GM21825 (cell line): ENCODE data around the gene EHD4.
A peak's percentile ranks its signal among the peaks of the same experiment; 100 is the strongest.

Experiments used
- ATAC-seq: cut with Tn5 transposase; IDR thresholded peaks from one replicate; pipeline ENCODE4 v1.9.1; 2021; ENCODE audit warnings: mild to moderate bottlenecking, moderate library complexity; ENCODE audit not compliant: unreplicated experiment

EHD4 gene

DNA sequence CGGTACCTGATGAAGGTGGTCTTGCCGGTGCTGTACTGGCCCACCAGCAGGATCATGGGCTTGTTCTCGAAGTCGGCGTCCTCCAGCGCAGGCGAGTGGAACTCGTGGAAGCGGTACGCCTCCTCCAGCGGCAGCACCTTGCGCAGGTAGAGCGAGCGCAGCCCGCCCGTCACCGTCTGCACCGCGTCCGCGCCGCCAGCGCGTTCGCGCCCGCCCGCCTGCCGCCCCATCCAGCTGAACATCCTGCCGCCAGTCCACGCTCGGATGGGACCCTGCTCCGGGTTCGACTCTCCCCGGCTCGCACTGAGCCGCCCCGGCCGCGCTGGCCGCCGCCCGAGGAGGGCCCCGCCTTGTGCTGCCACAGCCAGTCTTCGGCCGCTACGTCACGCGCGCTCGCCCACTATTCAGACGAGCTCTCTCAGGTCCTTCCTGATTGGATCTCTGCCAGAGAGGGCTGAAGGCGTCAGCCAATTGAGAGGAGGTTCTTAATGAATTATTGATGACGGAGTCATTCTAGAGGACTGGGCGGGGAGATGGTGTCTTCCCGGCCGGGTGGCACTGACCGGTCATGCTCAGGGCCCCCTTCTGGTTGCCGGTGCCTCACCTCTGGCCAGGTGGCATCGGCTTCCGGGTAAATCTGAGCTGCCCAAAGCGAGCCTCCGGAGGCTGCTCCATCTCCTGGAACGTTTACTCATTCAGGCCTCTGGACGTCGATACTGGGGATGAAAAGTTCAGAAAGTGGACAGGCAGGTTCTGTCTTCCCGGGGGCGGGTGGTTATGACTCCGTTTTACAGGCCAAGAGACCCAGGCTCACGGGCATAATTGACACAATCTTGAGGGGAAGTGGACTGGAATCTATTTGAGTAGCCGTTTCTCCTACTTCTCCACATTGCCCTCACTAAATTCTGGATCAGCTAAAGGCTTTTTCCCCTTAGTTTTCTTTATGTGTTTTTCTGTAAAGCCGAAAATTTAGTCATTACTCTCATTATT, at the start of gene EHD4:
TSS of gene EHD4 (minus strand) at position 305 of the 990 bp plus-strand sequence. CDS start at position 242, 63 bp downstream.
- peak; percentile 75 for ATAC-seq

DNA sequence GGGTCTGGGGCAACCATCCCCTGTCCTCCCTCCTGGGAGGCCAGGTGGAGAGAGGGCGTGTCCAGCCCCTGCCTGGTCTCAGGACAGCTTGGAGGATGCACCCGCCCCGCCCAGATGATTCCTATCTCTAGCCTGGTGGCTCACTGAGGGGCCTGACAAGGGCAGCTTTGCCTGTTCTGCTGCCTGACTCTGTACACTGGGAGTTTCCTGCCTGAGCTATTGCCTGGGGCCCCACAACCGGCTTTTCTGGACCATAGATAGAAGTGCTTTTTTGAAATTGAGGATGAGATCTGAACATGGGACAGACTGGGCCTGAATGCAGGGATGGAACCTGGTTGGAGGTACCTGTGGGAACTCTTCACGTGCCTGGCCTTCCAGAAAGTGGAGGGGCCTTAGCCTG, 49.2 kb upstream of the EHD4 start:
- ATAC-seq = no peak

DNA sequence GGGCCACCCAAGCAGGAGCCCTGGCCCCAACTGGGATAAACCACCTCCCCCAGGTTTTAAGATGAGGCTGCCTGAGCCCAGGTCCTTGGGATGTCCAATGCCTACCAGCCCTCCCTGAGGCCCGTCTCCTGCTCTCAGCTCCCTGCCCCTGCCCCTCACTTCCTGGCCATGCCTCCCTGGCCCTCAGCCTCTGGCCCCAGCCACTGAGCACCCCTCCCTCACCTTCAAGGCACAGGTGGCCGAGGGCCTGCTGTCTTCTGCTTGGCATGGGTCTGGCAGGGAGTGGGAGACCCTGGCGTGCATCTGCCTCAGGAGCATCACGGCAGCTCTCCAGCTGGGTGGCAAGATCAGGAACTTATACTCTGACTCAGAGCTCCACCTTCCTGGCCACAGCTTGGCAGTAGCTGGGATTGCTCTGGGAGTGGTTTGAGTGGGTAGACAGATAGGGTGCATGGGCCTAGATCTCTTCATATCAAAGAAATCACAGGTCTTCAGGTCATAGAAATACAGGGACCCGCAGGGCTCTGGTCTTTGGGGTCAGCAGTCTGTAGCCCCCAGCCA, 48.4 kb upstream of the EHD4 start, which contains the start of gene PLA2G4E:
TSS of gene PLA2G4E (minus strand) at position 330 of the 561 bp plus-strand sequence. CDS start at position 318, 12 bp downstream.
- no peak for ATAC-seq

DNA sequence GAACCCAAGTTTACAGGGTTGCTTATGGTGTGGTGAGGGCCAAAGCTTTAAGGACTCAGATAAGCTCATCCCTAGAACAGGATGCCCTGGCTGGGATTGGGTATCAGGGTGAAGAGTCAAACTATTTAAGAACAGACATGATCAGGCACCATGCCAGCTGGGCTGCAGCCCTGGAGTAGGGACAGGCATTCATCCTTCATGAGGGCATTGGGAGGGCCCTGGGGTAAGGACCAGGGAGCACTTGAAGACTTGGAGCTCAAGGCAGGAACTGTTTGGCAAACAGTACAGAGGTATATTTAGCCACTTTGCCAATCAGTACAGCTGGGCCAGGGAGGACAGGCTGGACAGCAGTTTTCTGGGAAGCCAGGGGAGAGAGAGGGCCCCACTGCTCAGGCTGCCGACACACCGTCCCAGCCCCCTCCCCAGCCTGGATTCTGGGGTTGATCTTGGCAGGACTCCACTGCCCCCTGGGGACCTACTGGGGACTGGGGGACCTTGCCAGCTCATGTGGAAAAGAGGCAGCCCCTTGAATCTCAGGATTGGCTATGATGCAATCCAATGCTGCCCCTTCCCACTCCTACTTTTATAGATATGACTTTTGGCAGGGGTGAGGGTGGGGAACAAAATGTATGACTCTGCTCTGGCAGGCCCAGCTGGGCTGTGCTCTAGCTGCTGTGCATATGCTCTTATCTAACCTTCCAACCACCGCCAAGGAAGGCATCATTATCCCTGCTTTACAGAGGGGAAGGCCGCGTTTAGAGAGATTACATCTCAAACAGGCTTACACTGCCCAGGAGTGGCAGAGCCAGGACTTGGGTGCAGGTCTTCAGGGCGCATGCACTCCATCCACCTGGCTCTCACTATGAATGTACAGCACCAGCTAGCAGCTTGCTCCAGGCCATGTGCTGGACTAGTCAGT, 46.2 kb upstream of the EHD4 start:
- ATAC-seq = no peak

DNA sequence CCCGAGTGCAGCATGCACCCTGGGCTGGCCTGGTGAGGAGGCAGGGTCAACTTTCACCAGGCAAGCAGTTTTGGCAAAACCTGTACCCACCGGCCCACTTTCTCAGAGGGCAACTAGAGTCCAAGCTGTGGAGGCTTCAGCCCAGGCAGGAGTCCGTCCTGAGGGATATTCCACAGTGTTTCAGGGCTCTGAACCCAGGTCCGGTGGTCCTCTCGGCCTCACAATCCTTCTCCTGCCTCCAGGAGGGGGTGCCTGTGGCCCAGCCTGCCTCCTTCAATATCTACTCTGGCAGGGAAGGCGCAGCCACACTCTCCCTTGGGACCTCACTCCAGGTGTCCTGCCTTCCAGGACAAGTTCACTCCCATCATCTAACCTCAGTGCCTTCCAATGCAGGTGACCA, 44.6 kb upstream of the EHD4 start:
- no peak for ATAC-seq

DNA sequence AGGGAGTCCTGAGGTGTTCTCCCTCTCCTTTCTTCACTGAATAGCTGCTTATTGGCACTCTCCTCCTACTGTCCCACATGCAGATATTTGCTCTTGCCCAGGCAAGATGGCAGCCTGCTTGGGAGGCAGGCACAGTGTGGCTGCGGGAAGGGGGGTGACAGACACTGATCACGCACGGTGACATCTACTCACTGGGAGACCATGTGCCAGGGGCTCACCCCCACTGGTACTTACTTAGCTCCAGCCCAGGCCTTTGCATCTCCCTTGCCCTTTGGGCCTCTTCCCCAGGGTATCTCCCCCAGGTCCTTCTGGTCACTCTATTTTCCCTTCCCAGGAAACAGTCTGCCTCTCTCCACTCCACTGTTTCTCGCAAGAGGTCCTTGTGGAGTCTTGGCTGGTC, 42.0 kb upstream of the EHD4 start:
- ATAC-seq = no peak

DNA sequence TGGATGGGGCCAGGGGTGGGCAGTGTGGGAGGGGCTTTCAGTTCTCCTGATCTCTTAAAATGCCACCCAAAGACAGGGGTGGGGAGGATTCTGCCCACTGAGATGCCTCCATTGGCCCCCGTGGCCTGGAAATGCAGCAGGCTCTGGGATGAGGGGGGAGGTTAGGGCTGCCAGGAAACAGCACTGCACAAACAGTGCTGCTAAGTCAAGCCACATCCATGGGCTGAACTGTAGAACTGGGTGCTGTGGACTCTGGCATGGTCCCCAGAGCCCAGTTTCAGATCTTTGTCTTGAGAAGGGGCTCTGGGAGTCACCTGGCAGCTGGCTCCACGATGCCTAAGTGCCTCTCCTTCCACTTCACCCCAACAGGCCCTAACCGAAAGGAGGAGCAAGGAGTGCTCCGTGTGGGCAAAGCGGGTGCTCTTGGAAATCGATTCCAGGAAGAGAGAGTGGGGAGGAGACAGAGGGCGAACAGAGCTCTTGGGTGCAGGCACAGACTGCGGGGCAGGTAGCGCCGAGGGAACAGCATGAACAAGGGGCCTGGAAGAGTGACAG, 40.6 kb upstream of the EHD4 start:
- no peak for ATAC-seq

DNA sequence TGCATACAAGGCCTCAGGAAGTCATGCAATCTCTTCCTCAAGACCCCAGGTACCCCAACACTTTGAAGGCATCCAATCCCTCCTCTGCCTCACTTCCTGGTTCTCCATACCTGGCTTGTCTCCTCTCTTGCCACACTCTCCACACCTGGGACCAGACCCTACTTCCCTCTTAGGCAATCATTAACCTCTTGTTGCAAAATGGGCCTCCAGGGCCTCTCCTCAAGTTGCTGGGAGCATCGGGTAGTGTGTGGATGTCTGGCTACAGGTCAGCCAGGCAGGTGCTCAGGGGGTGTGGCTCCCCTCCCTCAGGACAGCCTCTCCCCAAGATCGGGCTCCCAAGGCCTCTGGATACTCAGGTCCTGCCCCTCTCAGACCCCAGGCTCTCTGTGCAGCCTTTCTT, 39.9 kb upstream of the EHD4 start:
- no peak for ATAC-seq

DNA sequence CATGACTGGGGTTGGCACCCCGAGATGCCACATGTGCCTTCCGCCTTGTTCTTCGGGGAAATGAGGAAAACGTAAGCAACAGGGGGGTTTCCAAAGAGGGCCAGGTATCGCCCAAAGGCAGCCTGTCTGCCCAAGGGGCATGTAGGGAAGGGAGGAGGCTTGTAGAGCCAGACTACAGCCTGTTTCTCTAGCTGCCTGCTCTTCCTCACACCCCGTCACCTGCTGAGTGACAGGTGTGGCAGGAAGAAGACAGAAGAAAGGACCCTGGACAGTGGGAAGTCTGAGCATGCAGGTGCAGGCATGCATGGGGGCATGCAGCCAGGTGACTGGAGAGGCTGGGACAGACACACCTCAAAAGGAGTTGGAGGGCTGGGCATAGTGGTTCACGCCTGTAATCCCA, 38.7 kb upstream of the EHD4 start:
- no peak for ATAC-seq

DNA sequence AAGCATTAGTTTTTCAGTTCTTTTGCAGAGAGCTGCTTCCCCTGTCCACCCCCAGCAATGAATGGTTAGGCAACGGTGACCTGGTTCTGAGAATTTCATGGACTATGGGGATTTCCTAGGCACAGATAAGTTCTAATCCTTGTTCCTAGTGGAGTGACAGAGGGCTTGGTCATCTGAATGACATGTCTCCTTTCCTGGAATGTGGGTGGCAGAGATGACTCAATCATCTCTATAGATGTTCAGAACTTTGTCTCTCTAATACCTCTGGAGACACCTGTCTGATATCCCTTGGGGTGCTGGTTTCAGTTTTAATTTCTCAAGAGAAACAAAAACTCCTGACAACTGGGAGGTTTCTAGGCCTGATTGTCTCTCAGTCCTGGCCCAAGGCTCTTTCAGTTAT, 38.1 kb upstream of the EHD4 start:
- ATAC-seq = peak; percentile 63

DNA sequence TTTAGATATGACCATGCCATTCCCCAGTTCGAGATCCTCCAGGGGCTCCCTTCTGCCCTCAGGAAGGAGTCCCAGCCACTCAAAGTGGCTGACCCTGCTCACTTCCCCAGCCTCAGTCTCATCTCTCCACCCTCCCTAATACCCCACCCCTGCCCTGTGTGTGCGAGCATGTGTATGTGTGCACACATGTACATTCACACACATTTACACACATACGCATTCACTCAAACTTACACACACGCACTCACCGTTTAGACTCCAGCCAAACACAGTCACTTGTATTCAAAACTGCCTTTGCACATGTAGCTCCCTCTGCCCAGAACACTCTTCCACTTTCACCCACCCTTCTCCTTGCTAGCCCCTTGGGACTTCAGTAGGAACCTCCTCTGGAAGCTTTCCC, 37.1 kb upstream of the EHD4 start:
- no peak for ATAC-seq

DNA sequence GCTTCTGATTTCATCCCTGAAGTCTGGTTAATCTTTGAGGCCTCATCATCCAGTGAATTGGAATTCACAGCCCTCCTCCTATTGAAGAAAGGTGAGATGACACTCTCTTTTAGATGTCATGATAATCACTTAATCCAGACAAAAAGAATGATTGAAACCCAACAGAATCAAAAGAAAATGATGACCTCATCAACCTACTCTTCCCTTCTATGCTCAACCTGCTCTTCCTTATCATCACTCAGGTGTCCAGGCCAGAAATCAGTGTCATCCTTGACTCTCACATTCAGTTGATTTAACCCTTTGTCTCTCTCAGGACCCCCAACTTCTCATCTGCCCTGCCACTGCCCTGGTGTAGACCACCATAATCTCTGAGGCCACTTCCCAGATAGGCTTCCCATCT, 36.7 kb upstream of the EHD4 start:
- no peak for ATAC-seq

DNA sequence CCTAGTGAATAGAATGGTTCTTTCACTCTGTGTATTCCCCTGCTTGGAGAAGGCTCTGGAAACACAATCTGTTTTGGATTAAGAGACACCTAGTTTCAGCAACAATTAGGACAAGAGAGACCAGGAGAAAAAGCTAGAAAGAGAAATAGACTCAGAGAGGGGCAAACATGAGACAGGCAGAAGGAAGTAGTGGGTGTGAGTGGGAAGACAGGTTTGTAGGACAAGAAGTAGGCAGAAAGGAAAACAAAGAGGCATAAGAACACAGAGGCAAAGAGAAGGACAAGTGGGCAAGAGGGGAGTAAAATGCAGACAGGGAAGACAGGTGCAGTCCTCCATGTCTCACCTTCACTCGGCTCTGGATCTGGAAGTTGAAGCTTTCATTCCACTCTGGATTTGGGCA, 35.0 kb upstream of the EHD4 start:
- ATAC-seq = no peak

DNA sequence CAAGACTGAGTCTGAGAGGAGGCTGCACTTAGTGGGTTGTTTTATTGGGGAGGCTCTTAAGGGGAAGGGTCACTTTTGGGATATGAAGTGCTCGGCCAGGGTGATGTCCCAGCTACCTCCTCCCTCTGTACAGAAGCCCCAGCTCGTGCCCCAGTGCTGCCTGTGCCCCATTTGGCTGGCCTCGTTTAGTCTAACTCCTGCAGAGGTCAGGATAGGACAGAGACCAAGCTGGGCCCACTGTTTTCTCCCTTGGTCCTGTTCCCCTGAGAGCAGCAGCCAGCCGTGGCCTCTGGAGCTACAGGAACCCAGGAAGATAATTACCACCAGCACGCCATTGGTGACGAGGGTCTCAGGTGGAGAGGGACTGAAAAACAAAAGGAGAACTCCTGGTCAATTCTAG, 30.0 kb upstream of the EHD4 start:
- ATAC-seq = no peak

DNA sequence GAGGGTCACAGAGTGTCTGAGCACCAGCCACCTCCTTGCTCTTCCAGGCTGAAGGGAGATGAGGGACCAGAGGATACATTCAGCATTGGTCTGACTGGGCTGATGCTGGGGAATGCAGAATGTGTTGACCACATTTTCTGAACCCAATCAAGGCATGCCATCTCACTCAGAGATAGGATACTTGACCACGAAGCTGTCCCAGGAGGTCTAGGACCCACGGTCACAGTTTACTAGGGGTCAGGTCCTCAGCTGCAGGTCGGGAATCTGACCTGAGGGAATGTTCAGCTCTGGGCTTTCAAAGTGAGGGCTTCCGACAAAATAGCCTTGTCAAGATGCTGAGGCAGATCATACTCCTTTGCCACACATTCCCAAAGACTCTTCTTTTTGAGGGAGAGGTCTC, 28.9 kb upstream of the EHD4 start:
- no peak for ATAC-seq

DNA sequence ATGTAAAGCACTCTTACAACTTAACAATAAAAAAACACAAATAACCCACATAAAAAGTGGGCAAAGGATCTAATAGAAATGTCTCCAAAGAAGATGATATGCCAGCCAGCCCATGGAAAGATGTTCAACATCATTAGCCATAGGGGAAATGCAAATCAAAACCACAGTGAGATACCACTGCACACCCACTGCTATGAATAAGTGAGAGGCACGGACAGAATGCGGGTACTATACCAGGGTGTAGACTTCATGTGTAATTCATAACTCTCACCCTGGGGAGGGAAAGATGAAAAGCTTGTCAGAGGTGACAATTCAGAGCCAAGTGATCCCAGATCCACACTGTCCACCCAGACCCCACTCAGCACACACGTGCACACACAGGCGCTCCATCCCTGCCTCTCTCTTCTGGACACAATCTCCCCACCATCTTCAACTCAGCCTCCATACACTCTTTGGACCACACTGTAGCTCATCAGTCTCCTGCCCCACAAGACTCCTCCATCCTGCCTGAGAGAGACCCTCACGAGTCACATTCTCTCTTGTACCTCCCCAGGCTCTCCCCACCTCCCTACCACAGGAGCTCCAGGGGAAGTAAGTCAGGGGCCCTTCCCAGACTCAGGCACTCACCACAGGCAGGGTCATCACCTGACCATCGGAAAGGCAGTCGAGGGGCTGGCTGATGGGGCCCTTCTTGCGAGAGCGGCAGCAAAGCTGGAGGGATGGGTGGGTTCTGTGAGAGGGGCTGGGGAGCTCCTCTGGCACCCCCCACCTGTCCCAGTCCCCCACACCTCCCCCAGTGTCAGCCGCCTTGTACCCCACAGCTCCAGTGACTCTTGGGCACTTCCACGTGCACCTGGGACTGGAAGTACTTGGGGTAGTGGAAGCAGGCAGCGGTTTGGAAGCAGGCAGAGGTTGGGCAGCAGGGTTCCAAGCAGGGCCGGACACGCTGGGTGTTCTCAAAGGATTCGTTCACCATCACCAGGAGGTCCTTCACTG, 27.2 kb upstream of the EHD4 start:
- no peak for ATAC-seq

DNA sequence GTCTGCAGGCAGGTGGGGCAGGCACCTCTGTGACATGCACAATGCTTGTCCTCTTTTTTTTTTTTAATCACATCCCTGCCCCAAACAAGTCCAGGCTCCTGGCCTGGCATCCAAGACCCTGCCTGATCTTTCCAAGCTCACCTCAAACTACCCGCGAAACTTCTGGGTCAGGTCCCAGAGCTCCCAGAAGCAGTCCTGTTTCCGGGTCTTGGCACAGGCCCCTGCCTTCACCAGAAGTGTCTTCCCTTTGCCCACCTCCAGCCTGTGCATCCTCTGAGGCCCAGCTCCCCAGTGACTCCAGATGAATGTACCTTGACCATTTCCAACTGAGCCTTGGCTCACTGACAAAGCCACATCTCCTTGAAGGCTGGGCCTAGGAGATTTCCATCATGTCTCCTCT, 25.5 kb upstream of the EHD4 start:
- no peak for ATAC-seq

DNA sequence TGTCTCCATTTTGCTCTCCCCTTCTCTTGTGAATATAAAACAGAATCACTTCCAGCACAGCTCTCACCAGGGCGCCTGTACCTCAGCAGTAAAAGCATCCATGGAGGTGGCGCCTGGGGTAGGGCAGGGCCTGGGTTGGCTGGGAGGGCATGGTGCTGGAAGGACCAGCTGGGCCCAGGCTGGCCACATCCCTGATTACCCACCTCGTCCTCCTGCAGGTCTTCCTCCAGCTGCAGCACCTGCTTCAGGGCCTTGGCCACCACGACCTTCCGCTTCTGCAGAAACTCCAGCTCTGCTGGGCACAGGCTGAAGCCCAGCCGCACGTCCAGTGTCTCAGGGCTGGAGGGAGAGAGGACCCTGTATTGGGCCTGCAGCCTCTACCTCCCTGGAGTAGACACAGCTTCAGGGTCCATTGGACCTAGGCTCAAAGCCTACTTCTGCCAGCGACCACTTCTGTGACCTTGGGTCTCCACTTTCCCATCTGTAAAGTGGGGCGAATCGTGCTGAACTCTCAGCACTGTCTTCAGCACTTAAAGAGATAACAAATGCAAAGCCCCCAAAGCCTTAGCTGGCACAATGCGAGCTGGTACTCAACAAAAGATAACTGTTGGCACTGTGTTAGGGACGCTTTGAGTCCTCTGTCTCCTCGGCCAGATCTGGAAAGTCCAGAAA, 24.7 kb upstream of the EHD4 start:
- no peak for ATAC-seq

DNA sequence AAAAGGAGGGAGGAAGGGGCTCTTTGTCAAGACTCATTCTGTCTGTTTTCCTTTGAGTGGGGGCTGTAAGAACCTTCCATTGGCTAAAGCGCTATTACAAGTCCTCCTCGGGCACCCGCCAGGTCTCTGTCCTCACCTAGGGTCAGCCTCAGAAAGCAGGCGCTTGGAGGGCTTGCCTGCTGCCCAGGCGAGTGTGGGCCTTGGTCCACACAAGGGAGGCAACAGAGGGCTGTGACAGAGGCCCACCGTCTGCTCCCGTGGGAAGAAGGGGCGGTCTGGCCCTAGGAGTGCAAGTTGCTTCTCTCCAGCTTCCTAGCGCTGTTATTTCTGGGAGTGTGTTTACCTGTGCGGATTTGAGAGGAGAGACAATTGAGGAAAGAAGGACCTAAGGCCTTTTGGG, 24.0 kb upstream of the EHD4 start:
- ATAC-seq = no peak
